SJCRH30 (cell line): Measurements from ENCODE around the gene GRAMD4. TPM values are rescaled to one million over a fixed set of nuclear protein-coding genes. Genes with fewer than 3 reads are reported as not detected.

Experiments
- DNase-seq, 2 experiments: peaks; one replicate each; pipeline ENCODE4 v3.0.0-alpha.2; 2015 to 2020
- H3K27ac ChIP-seq: fragments of 250-450 bp; sonication (Bioruptor Pico); 2 replicates; pipeline ENCODE4 v1.5.1; 2020; ENCODE audit warnings: mild to moderate bottlenecking, moderate library complexity
- H3K27me3 ChIP-seq: fragments of 250-450 bp; sonication (Bioruptor Pico); 2 replicates; pipeline ENCODE4 v1.5.1; 2020; ENCODE audit warnings: mild to moderate bottlenecking, moderate library complexity
- H3K36me3 ChIP-seq: fragments of 250-450 bp; sonication (Bioruptor Pico); 2 replicates; pipeline ENCODE4 v1.5.1; 2020; ENCODE audit warnings: mild to moderate bottlenecking, moderate library complexity
- H3K4me1 ChIP-seq: fragments of 250-450 bp; sonication (Bioruptor Pico); 2 replicates; pipeline ENCODE4 v1.5.1; 2020; ENCODE audit warnings: mild to moderate bottlenecking, moderate library complexity
- H3K4me3 ChIP-seq: fragments of 250-450 bp; sonication (Bioruptor Pico); 2 replicates; pipeline ENCODE4 v1.5.1; 2020; ENCODE audit warnings: mild to moderate bottlenecking, moderate library complexity
- H3K9me3 ChIP-seq: fragments of 250-450 bp; sonication (Bioruptor Pico); replicated peaks from 2 replicates; pipeline ENCODE4 v1.5.1; 2020; ENCODE audit warnings: mild to moderate bottlenecking, moderate library complexity
- total RNA-seq: library from RNA; depleted of rRNA; stranded (reverse); fragments of >200 nt; shearing (Covaris generic); gene quantifications from 2 replicates; pipeline ENCODE4 v1.2.3, GENCODE V29; 2014

The GRAMD4 gene
- total RNA-seq, 1 experiment from 2014 or later = 8.6 TPM

DNA sequence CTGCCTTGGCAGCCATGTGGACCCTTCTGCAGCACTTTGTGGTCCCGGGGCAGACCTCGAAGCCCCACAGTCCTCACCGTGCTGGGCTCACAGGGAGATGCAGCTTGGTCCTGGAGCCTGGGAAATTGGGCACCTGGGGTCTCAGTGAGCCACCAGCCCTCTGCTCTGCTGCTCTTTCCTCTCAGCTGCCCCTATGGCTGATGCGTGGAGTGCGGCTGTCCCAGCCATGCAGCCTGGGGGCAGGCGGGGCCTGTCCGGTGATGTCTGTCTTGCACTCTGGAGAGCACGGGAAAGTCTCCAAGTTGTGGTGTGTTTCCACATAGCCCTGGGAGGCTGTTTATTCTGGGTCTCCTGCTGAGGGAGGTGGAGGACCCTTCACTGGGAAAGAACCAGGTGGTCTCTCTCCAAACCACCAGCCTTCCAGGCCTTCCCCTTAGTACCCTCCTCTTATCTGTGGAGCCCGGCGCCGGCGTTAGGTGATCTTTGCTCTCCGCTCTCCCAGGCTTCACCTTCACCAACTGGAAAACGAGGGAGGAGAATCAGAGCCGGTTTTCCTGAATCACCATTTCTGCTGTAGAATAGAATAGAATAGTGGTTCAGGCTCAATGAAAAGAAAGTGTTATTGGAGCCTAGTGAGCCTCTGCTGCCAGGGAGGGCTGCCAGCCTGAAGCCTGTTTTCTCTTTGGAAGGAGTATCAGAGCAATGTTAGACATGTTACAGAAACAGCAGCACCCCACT, 41.2 kb upstream of the GRAMD4 start:
- DNase-seq = peak in 1 of 2 experiments; percentile 35
- H3K4me3 ChIP-seq = no peak overlapping the region
- no peaks in the 10 kb centered on the region for H3K9me3 ChIP-seq
- H3K4me1 ChIP-seq = no peaks in the 10 kb centered on the region
- H3K27me3 ChIP-seq = peaks cover 9% of the 10 kb centered on the region; the same call in 1 of the 2 replicates
- no peaks in the 10 kb centered on the region for H3K36me3 ChIP-seq
- no peak overlapping the region for H3K27ac ChIP-seq

DNA sequence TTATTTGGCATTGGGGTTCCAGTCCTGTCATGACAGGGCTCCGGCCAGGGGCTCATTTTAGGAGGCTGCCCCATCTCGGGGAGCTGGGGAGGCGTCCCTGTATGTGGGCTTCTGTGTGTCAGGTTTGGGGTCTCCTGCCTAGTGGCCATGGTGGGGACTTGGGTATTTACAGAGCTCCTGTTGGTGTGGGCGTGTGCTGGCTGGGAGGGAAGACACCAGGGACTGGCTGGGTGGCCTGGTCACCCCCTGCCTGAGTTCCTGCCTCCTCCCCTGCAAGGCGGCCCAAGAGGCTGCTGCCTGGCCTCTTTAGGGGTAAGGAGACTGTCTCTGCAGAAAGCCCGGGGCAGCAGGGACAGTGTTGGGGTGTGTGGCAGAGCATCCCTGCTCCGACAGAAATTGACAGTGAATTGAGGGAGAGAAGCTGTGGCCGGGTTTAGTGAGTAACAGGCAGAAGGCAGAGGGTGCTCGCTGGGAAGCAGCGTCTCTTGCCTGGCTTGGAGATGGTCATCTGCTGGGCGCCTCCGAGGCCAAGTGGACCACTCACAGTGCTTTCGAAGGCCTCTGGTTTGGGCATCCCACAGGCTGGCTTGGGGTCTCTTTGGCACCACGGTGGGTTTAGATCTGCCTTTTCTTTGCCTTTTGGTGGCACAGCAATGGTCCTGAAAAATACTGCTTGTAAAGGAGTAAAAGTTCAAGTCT, 40.3 kb upstream of the GRAMD4 start:
- DNase-seq = no peak
- Histone ChIP-seq H3K27me3 (peaks cover 5% of the 10 kb centered on the region; the same call in 1 of the 2 replicates), H3K27ac (no peak overlapping the region), H3K4me3 (no peak overlapping the region), H3K36me3 (no peaks in the 10 kb centered on the region), H3K9me3 (no peaks in the 10 kb centered on the region), H3K4me1 (no peaks in the 10 kb centered on the region)

- Histone ChIP-seq H3K27ac (no peak overlapping the region), H3K4me3 (no peak overlapping the region), H3K4me1 (no peaks in the 10 kb centered on the region), H3K9me3 (no peaks in the 10 kb centered on the region), H3K27me3 (peaks cover 5% of the 10 kb centered on the region; the same call in 1 of the 2 replicates), H3K36me3 (no peaks in the 10 kb centered on the region)
- DNase-seq = no peak
Observed at GRCh38 chr22:46580940-46581537, 39.1 kb upstream of the GRAMD4 start.

GRCh38 chr22:46581538-46582244, 38.5 kb upstream of the GRAMD4 start:
- H3K4me1 ChIP-seq = no peaks in the 10 kb centered on the region
- H3K27me3 ChIP-seq = peaks cover 5% of the 10 kb centered on the region; the same call in 1 of the 2 replicates
- H3K36me3 ChIP-seq = no peaks in the 10 kb centered on the region
- H3K27ac ChIP-seq = no peak overlapping the region
- H3K9me3 ChIP-seq = no peaks in the 10 kb centered on the region
- DNase-seq = no peak
- no peak overlapping the region for H3K4me3 ChIP-seq

DNA sequence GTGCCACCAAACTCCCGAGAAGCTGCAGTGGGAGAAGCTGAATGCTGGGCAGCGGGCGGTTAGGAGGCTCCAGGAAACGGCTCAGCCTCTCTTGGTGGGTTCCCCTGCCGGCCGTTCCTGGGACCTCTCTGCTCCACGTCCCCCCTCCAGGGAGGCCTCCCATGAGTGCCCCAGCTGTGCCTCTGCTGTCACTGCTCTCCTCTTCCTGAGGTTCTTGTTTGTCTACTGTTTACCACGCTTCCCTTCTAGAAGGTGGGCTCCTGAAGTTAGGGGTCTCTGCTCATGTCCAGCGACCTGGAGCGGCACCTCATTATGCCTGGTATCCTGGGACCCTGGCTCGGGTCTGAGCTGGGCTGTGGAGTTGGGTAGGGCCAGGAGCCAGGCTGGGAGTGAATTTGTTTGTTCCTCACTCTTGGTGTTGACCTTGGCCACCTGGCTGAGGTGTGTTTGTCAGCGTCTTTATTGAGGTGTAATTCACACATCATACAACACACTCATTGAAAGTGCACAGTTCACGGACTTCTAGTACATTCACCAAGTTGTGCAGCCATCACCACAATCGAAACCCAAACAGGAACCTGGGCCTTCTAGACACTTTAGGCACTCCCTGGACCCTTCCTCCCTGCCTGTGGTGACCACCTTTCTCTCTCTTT, 37.8 kb upstream of the GRAMD4 start:
- Histone ChIP-seq H3K27me3 (peaks cover 5% of the 10 kb centered on the region; the same call in 1 of the 2 replicates), H3K4me1 (no peaks in the 10 kb centered on the region), H3K27ac (no peak overlapping the region), H3K9me3 (no peaks in the 10 kb centered on the region), H3K4me3 (no peak overlapping the region), H3K36me3 (no peaks in the 10 kb centered on the region)
- no peak for DNase-seq

- H3K36me3 ChIP-seq = no peaks in the 10 kb centered on the region
- no peak for DNase-seq
- no peaks in the 10 kb centered on the region for H3K27me3 ChIP-seq
- no peak overlapping the region for H3K27ac ChIP-seq
- no peaks in the 10 kb centered on the region for H3K9me3 ChIP-seq
- no peaks in the 10 kb centered on the region for H3K4me1 ChIP-seq
- no peak overlapping the region for H3K4me3 ChIP-seq
Observed at GRCh38 chr22:46583571-46583970, 36.6 kb upstream of the GRAMD4 start.

- Histone ChIP-seq H3K4me3 (no peak overlapping the region), H3K27ac (no peak overlapping the region), H3K9me3 (no peaks in the 10 kb centered on the region), H3K36me3 (no peaks in the 10 kb centered on the region), H3K4me1 (no peaks in the 10 kb centered on the region), H3K27me3 (no peaks in the 10 kb centered on the region)
- no peak for DNase-seq
Observed at GRCh38 chr22:46584081-46584921, 35.9 kb upstream of the GRAMD4 start.

DNA sequence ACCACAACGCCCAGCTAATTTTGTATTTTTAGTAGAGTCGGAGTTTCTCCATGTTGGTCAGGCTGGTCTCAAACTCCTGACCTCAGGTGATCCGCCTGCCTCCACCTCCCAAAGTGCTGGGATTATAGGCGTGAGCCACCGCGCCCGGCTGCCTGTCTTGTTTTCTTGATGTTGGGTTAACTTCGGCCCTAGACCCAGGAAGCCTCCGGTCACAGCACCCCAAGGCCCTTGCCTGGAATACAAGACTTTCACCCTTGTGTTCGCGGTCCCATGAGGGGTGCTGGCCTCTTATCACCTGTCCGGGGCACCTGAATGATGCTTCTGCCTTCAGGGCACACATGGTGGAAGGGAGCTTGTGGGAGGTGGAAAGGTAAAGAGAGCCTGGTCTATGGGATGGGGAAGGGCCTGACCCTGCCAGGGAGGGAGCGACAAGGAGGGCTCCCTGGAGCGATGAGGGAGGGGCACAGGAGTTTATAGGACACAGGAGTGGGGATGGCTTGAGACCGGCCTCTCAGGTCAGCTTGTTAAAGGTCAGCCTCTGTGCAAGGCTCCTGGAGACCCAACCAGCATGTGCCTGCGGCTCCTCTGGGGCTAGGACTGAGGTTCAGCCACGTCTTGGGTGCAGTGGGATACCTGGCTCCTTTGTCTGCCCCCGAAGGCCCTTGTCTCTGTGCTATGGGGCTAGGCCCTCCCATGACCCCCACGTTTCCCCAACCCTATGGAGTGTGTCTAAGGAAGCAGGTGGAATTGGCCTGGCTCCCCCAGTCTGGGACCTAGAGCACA, 34.7 kb upstream of the GRAMD4 start:
- DNase-seq = no peak
- no peak overlapping the region for H3K4me3 ChIP-seq
- no peaks in the 10 kb centered on the region for H3K4me1 ChIP-seq
- no peak overlapping the region for H3K27ac ChIP-seq
- H3K9me3 ChIP-seq = no peaks in the 10 kb centered on the region
- H3K27me3 ChIP-seq = no peaks in the 10 kb centered on the region
- H3K36me3 ChIP-seq = no peaks in the 10 kb centered on the region

GRCh38 chr22:46586123-46586519, 34.1 kb upstream of the GRAMD4 start:
- Histone ChIP-seq H3K4me1 (no peaks in the 10 kb centered on the region), H3K27ac (no peak overlapping the region), H3K4me3 (no peak overlapping the region), H3K27me3 (no peaks in the 10 kb centered on the region), H3K36me3 (no peaks in the 10 kb centered on the region), H3K9me3 (no peaks in the 10 kb centered on the region)
- DNase-seq = no peak

GRCh38 chr22:46586531-46587011, 33.6 kb upstream of the GRAMD4 start:
- DNase-seq = no peak
- H3K27ac ChIP-seq = no peak overlapping the region
- no peak overlapping the region for H3K4me3 ChIP-seq
- H3K9me3 ChIP-seq = no peaks in the 10 kb centered on the region
- H3K36me3 ChIP-seq = no peaks in the 10 kb centered on the region
- H3K27me3 ChIP-seq = no peaks in the 10 kb centered on the region
- no peaks in the 10 kb centered on the region for H3K4me1 ChIP-seq

- no peaks in the 10 kb centered on the region for H3K27me3 ChIP-seq
Observed at GRCh38 chr22:46587061-46587460, 33.1 kb upstream of the GRAMD4 start.

DNA sequence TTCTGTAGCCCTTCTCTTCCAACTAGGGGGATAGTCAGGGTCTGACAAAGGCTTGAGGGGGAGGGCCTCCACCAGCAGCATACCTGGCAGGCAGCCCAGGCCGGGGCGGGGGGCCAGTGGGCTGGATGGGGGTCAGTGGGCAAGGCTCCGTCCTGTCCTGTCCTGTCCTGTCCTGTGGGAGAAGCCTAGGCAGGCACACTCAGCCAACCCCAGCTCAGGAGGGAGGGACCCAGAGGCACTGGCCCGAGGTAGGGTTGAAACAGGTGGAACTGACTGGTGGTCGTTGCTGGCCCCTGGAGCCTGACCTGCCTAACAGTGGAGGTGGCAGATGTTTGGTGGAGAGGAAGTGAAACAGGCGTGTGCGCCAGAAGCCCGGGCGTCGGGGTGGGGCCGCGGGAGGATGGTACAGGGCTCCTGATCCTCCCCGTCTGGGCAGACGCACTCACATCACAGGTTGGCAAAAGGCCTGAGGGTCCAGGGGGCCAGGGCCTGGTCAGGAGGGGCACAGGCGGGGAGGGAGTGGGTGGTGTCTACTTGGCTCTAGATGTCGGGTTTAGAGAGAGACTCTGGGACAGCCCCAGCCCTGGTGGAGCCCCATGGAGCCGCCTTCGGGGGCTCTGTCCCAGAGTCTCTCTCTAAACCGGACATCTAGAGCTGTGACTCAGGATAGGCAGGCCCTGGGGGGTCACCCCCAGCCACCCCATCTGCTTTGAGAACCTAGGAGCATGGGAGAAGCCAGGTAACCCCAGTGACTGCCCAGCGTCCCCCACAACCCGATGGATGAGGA, 32.5 kb upstream of the GRAMD4 start:
- Histone ChIP-seq H3K27ac (no peak overlapping the region), H3K27me3 (no peaks in the 10 kb centered on the region), H3K4me1 (no peaks in the 10 kb centered on the region), H3K9me3 (no peaks in the 10 kb centered on the region), H3K4me3 (no peak overlapping the region), H3K36me3 (no peaks in the 10 kb centered on the region)
- DNase-seq = no peak

More at GRCh38 chr22:46587061-46587460, 33.1 kb upstream of the GRAMD4 start:
- H3K36me3 ChIP-seq = no peaks in the 10 kb centered on the region
- DNase-seq = no peak
- H3K4me3 ChIP-seq = no peak overlapping the region
- H3K27ac ChIP-seq = no peak overlapping the region
- no peaks in the 10 kb centered on the region for H3K9me3 ChIP-seq
- H3K4me1 ChIP-seq = no peaks in the 10 kb centered on the region
